H1 (cell line): ENCODE measurements around the gene GNA12. TPM values are rescaled to one million over a fixed set of nuclear protein-coding genes. Genes with fewer than 3 reads are reported as not detected.

Experiments
- CTCF ChIA-PET: fragments of 300-600 bp; sonication (Branson Sonifier 250); formaldehyde crosslinking; loops from one replicate; lab custom pipeline; 2021; ENCODE audit not compliant: partially characterized antibody; lab: Charles Lee
- POLR2A ChIA-PET: fragments of 300-600 bp; sonication (Branson Sonifier 250); formaldehyde crosslinking; loops from one replicate; lab custom pipeline; 2021; ENCODE audit warnings: inconsistent platforms; ENCODE audit not compliant: partially characterized antibody; lab: Charles Lee
- DNase-seq, 2 experiments: peaks; one replicate each; pipeline versions ENCODE4 v3.0.0 to v3.0.0-alpha.2; 2010 to 2022; ENCODE audit warnings: low spot score in 2 of 2, low read depth in 1 of 2, mixed read lengths in 1 of 2
- FAIRE-seq: peaks from 2 replicates; lab custom pipeline; 2011; peaks lifted over from hg19 to GRCh38; lab: Jason Lieb, UNC
- H2AFZ ChIP-seq: 2 replicates; pipeline ENCODE4 v1.8.1; 2012; ENCODE audit warnings: low read length, inconsistent platforms
- H2AK5ac ChIP-seq: 2 replicates; pipeline ENCODE4 v1.6.1; 2013; ENCODE audit warnings: low read depth, low read length
- H2BK120ac ChIP-seq: replicated peaks from 2 replicates; pipeline ENCODE3; 2013; ENCODE audit warnings: low read depth, low read length, inconsistent platforms
- H2BK12ac ChIP-seq: 2 replicates; pipeline ENCODE4 v1.6.1; 2013; ENCODE audit warnings: low read depth, low read length
- H2BK15ac ChIP-seq: 2 replicates; pipeline ENCODE4 v1.6.1; 2013; ENCODE audit warnings: low read length
- H2BK20ac ChIP-seq: 2 replicates; pipeline ENCODE4 v1.6.1; 2013; ENCODE audit warnings: low read length
- H2BK5ac ChIP-seq: 2 replicates; pipeline ENCODE4 v1.6.1; 2013; ENCODE audit warnings: low read depth, low read length
- H3K14ac ChIP-seq: 2 replicates; pipeline ENCODE4 v1.6.1; 2013; ENCODE audit warnings: inconsistent platforms; ENCODE audit not compliant: insufficient read length
- H3K18ac ChIP-seq: 2 replicates; pipeline ENCODE4 v1.6.1; 2013; ENCODE audit warnings: low read length; ENCODE audit errors: extremely low read depth
- H3K23ac ChIP-seq: 2 replicates; pipeline ENCODE4 v1.6.1; 2013; ENCODE audit warnings: inconsistent platforms; ENCODE audit not compliant: insufficient read length
- H3K23me2 ChIP-seq: 2 replicates; pipeline ENCODE4 v1.6.1; 2013; ENCODE audit warnings: low read depth, low read length
- H3K27ac ChIP-seq: 2 replicates; pipeline ENCODE4 v1.6.1; 2011; ENCODE audit warnings: low read depth, low read length, inconsistent platforms
- H3K27me3 ChIP-seq, 4 experiments: replicated peaks in 1 of 4; 1 replicate in 1 of 4; 2 replicates in 3 of 4; pipeline versions ENCODE4 v1.6.1 to v1.8.1; 2011 to 2013; ENCODE audit warnings: low read length in 3 of 4, mild to moderate bottlenecking in 3 of 4, inconsistent platforms in 2 of 4, mixed read lengths in 2 of 4, moderate library complexity in 1 of 4; ENCODE audit not compliant: control insufficient read depth in 3 of 4, insufficient read depth in 3 of 4; ENCODE audit errors: extremely low read depth in 1 of 4
- H3K36me3 ChIP-seq, 4 experiments: 2 replicates each; pipeline versions ENCODE4 v1.6.1 to v1.8.1; 2011 to 2013; ENCODE audit warnings: mild to moderate bottlenecking in 4 of 4, low read length in 3 of 4, moderate library complexity in 2 of 4, control low read depth in 1 of 4, inconsistent platforms in 1 of 4; ENCODE audit not compliant: insufficient read depth in 4 of 4, control insufficient read depth in 2 of 4
- H3K4ac ChIP-seq: replicated peaks from 2 replicates; pipeline ENCODE3; 2013; ENCODE audit warnings: low read length, low read depth, mixed read lengths, inconsistent platforms; ENCODE audit not compliant: insufficient read length
- H3K4me1 ChIP-seq, 4 experiments: replicated peaks in 1 of 4; 1 replicate in 1 of 4; 2 replicates in 3 of 4; pipeline versions ENCODE4 v1.6.1 to v1.8.1; 2011 to 2013; ENCODE audit warnings: low read length in 3 of 4, inconsistent platforms in 2 of 4, mixed read lengths in 1 of 4; ENCODE audit not compliant: insufficient read depth in 4 of 4, control insufficient read depth in 3 of 4
- H3K4me2 ChIP-seq, 2 experiments: 2 replicates each; pipeline versions ENCODE4 v1.6.1 to v1.8.1; 2011 to 2013; ENCODE audit warnings: low read depth in 2 of 2, low read length in 2 of 2, control low read depth in 1 of 2, inconsistent platforms in 1 of 2, mild to moderate bottlenecking in 1 of 2; ENCODE audit not compliant: insufficient read depth in 1 of 2
- H3K4me3 ChIP-seq, 4 experiments: fragments of 200-600, 300-600 bp in 1 of 4; sonication (generic), shearing (Covaris generic), sonication (Bioruptor Twin) in 1 of 4; 2 replicates each; pipeline versions ENCODE4 v1.5.1 to v1.8.1; 2011 to 2016; ENCODE audit warnings: low read length in 4 of 4, low read depth in 3 of 4, control low read depth in 2 of 4, inconsistent platforms in 2 of 4, mild to moderate bottlenecking in 2 of 4, mixed read lengths in 1 of 4, moderate library complexity in 1 of 4; ENCODE audit not compliant: insufficient read depth in 2 of 4; ENCODE audit errors: extremely low read depth in 1 of 4
- H3K56ac ChIP-seq: replicated peaks from 2 replicates; pipeline ENCODE3; 2013; ENCODE audit warnings: low read depth, mild to moderate bottlenecking, mixed read lengths, low read length, inconsistent platforms; ENCODE audit not compliant: insufficient read length
- H3K79me1 ChIP-seq: 2 replicates; pipeline ENCODE4 v1.6.1; 2013; ENCODE audit warnings: low read depth, low read length, control low read depth
- H3K79me2 ChIP-seq, 2 experiments: 2 replicates each; pipeline versions ENCODE4 v1.6.1 to v1.8.1; 2012 to 2013; ENCODE audit warnings: low read length in 2 of 2, mild to moderate bottlenecking in 2 of 2, inconsistent platforms in 1 of 2; ENCODE audit not compliant: insufficient read depth in 2 of 2, control insufficient read depth in 1 of 2
- H3K9ac ChIP-seq, 4 experiments: replicated peaks in 1 of 4; 1 replicate in 1 of 4; 2 replicates in 3 of 4; pipeline versions ENCODE4 v1.6.1 to v1.8.1; 2011 to 2013; ENCODE audit warnings: low read depth in 3 of 4, low read length in 3 of 4, control low read depth in 2 of 4, mild to moderate bottlenecking in 2 of 4, moderate library complexity in 2 of 4, inconsistent platforms in 1 of 4; ENCODE audit errors: extremely low read depth in 1 of 4
- H3K9me3 ChIP-seq, 2 experiments: 2 replicates each; pipeline versions ENCODE4 v1.6.1 to v1.8.1; 2012 to 2013; ENCODE audit warnings: mild to moderate bottlenecking in 2 of 2, moderate library complexity in 2 of 2, control low read depth in 1 of 2, inconsistent platforms in 1 of 2, low read depth in 1 of 2, low read length in 1 of 2, mixed read lengths in 1 of 2; ENCODE audit not compliant: insufficient read depth in 2 of 2
- H4K20me1 ChIP-seq, 2 experiments: replicated peaks in 1 of 2; 2 replicates each; pipeline versions ENCODE3 to v1.8.1; 2011 to 2013; ENCODE audit warnings: inconsistent platforms in 2 of 2, low read length in 2 of 2, mild to moderate bottlenecking in 1 of 2; ENCODE audit not compliant: insufficient read depth in 2 of 2, control insufficient read depth in 1 of 2
- H4K5ac ChIP-seq: 2 replicates; pipeline ENCODE4 v1.6.1; 2013; ENCODE audit warnings: low read length, low read depth, mixed read lengths, inconsistent platforms; ENCODE audit not compliant: insufficient read length
- H4K8ac ChIP-seq: 2 replicates; pipeline ENCODE4 v1.8.0; 2013; ENCODE audit warnings: mild to moderate bottlenecking, moderate library complexity, low read length, inconsistent platforms; ENCODE audit not compliant: insufficient read depth; ENCODE audit errors: extremely low read depth
- H4K91ac ChIP-seq: replicated peaks from 2 replicates; pipeline ENCODE3; 2013; ENCODE audit warnings: low read length, mixed read lengths, inconsistent platforms; ENCODE audit not compliant: insufficient read length
- RBBP5 ChIP-seq: IDR thresholded peaks from 2 replicates; pipeline ENCODE4 v1.7.1; 2012; ENCODE audit warnings: low read depth, mild to moderate bottlenecking, inconsistent platforms, low read length, moderate library complexity, borderline replicate concordance
- SP4 ChIP-seq: IDR thresholded peaks from 2 replicates; pipeline ENCODE4 v1.6.1; 2012; ENCODE audit warnings: low read length, inconsistent platforms
- WGBS, 2 experiments: shearing (Covaris generic) in 1 of 2; methylation state at CpG; one replicate each; pipeline versions ENCODE4 v1.1.6 to v1.1.7; 2013 to 2015; ENCODE audit warnings: low lambda C conversion rate in 2 of 2, mixed read lengths in 2 of 2, inconsistent platforms in 1 of 2, low coverage in 1 of 2, missing lambda C conversion rate in 1 of 2; ENCODE audit not compliant: insufficient replicate concordance in 2 of 2, insufficient coverage in 1 of 2, insufficient read length in 1 of 2; ENCODE audit errors: extremely low coverage in 1 of 2, missing lambda C conversion rate in 1 of 2; 5-methylcytosine and 5-hydroxymethylcytosine counted together
- polyA plus RNA-seq, 7 experiments: library from polyadenylated mRNA; depleted of rRNA in 3 of 7; stranded (reverse) in 5 of 7; unstranded in 2 of 7; fragments of >200 nt in 5 of 7; fragments of 200-250 nt in 2 of 7; gene quantifications; 1 replicate in 5 of 7; 2 replicates in 1 of 7; 4 replicates in 1 of 7; pipeline versions ENCODE4 v1.2.1 to v1.2.3, GENCODE V29; 2011 to 2013; ENCODE audit warnings: missing spikeins in 2 of 7, mixed read lengths in 2 of 7
- total RNA-seq: library from RNA; stranded (reverse); fragmentation: NEBNext Ultra II Directional; extraction: Animal tissue kit (Norgen Biotek cat#: 25700); gene quantifications from 2 replicates; pipeline ENCODE4 v1.2.1, GENCODE V29; 2021
- TF ChIP-seq, protein P1 (sequence below), 3 experiments: IDR thresholded peaks; 1 replicate in 2 of 3; 2 replicates in 1 of 3; pipeline versions ENCODE4 v1.5.1 to v1.6.1; 2011; ENCODE audit warnings: low read length in 3 of 3, mild to moderate bottlenecking in 3 of 3, inconsistent platforms in 2 of 3, low read depth in 1 of 3, moderate library complexity in 1 of 3; ENCODE audit not compliant: insufficient read depth in 1 of 3; ENCODE audit errors: control extremely low read depth in 1 of 3

Gene GNA12
- total and polyA plus RNA-seq, 2 of the 8 experiments (the other 6 are each of a cell fraction or from before 2014, with no cell fraction given), result 96.5 to 109 TPM

DNA sequence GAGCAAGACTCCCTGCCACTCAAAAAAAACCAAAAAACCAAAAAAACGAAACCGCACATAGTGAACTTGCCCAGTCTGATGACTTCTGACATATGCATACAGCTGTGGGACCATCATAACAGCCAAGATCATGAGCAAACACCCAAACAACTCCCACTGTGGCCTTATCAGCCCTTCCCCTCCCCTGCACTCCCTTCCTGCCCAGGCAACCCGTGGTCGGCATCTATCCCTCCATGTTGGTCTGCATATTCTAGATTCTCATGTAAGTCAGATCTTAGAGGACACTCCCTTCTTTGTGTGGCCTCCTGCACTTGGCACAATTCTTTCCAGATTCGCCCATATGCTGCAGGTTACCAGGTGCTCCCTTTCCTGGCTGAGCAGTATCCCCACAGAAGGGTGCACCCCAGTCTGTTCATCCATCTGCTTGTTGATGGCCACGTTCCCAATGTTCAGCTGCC, 72.8 kb downstream of the GNA12 start:
- no peak overlapping the region for H3K9ac ChIP-seq
- H2BK5ac ChIP-seq, result 0 out of 2 replicates have a peak overlapping the region, but pooled peaks have one; percentile 40
- no peaks in the 10 kb centered on the region for H3K27me3 ChIP-seq
- H2BK120ac ChIP-seq, result no peak overlapping the region
- peaks cover 0 to 6% of the 10 kb centered on the region in 2 experiments for H4K20me1 ChIP-seq
- no peak overlapping the region for H3K4ac ChIP-seq
- TF ChIP-seq RBBP5 (no peak), SP4 (no peak)
- TF ChIP-seq, protein P1, sequence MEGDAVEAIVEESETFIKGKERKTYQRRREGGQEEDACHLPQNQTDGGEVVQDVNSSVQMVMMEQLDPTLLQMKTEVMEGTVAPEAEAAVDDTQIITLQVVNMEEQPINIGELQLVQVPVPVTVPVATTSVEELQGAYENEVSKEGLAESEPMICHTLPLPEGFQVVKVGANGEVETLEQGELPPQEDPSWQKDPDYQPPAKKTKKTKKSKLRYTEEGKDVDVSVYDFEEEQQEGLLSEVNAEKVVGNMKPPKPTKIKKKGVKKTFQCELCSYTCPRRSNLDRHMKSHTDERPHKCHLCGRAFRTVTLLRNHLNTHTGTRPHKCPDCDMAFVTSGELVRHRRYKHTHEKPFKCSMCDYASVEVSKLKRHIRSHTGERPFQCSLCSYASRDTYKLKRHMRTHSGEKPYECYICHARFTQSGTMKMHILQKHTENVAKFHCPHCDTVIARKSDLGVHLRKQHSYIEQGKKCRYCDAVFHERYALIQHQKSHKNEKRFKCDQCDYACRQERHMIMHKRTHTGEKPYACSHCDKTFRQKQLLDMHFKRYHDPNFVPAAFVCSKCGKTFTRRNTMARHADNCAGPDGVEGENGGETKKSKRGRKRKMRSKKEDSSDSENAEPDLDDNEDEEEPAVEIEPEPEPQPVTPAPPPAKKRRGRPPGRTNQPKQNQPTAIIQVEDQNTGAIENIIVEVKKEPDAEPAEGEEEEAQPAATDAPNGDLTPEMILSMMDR (IDR thresholded peaks at IDR 0.05; ENCODE audit: control extremely low read depth in 1 of 3, insufficient read depth in 1 of 3, low read depth in 1 of 3, low read length in 3 of 3), result no peak
- no peak overlapping the region for H3K56ac ChIP-seq
- no peak overlapping the region for H3K4me3 ChIP-seq
- no peak overlapping the region for H2BK20ac ChIP-seq
- H3K14ac ChIP-seq, result no peak overlapping the region
- H3K23ac ChIP-seq, result no peak overlapping the region
- H2AK5ac ChIP-seq, result no peak overlapping the region
- H3K36me3 ChIP-seq, result peaks cover 0 to 7% (median 4%) of the 10 kb centered on the region in 4 experiments; a peak in 4 of 8 replicates
- H2BK15ac ChIP-seq, result no peak overlapping the region
- no peaks in the 10 kb centered on the region for H3K23me2 ChIP-seq
- no peak overlapping the region for H3K4me2 ChIP-seq
- peaks cover 0 to 58% of the 10 kb centered on the region in 2 experiments; a peak in 2 of 4 replicates for H3K79me2 ChIP-seq
- H3K9me3 ChIP-seq, result no peaks in the 10 kb centered on the region
- 91% methylated on average over 6 of the region's 6 CpGs; no CpG with 5 or more reads in 1 of the 2 experiments for WGBS, 2 experiments
- H4K8ac ChIP-seq, result no peak overlapping the region
- H3K4me1 ChIP-seq, result 0 out of 7 replicates have a peak, but pooled peaks cover 0 to 2% (median 0%) of the 10 kb centered on the region in 4 experiments
- no peak overlapping the region for H4K91ac ChIP-seq
- ChIA-PET CTCF (interaction anchor here (1.2 to 2.6 kb wide), 4 partner anchors 10 to 26 kb away, joined by 4 to 14 read pairs (median 6); no protein-coding TSS in a partner anchor), POLR2A (no interaction called here)
- no peak overlapping the region for H3K27ac ChIP-seq
- H2BK12ac ChIP-seq, result no peak overlapping the region
- DNase-seq, result no peak
- no peak overlapping the region for H3K18ac ChIP-seq
- H3K79me1 ChIP-seq, result peaks cover 9% of the 10 kb centered on the region
- FAIRE-seq, result no peak
- no peak overlapping the region for H4K5ac ChIP-seq
- no peak overlapping the region for H2AFZ ChIP-seq
